ENCODE results near the gene CPEB1.

GRCh38 chr15:82646250-82647044 lies 716 bp downstream of the CPEB1 start:
- TF ChIP-seq CTCF (IDR thresholded peaks at IDR 0.05; ENCODE audit: low read depth, low read length) (no peak), MYC (IDR thresholded peaks at IDR 0.05; ENCODE audit: low read depth, low read length) (no peak), MAX (IDR thresholded peaks at IDR 0.05; ENCODE audit: low read depth, low read length) (no peak)

Data from NB4 (cell line).